H9 (cell line): ENCODE data around the gene NCS1. TPM values are rescaled to one million over a fixed set of nuclear protein-coding genes. Genes with fewer than 3 reads are reported as not detected.
"Not testable (repeated sequence)": the region's sequence is repeated elsewhere in the genome, so short reads cannot be mapped to it uniquely, and the experiment has no call there.

Experiments used
- DNase-seq: peaks from one replicate; pipeline ENCODE4 v3.0.0-alpha.2; 2017
- H2AFZ ChIP-seq: one replicate; pipeline ENCODE4 v1.6.1; 2013; ENCODE audit warnings: mild to moderate bottlenecking, low read length, control low read depth, moderate library complexity
- H2AK5ac ChIP-seq: 2 replicates; pipeline ENCODE4 v1.6.1; 2013; ENCODE audit warnings: low read length, control low read depth, mixed read lengths; ENCODE audit not compliant: insufficient read length
- H2BK120ac ChIP-seq: one replicate; pipeline ENCODE4 v1.6.1; 2013; ENCODE audit warnings: low read depth, mild to moderate bottlenecking, low read length, control low read depth, inconsistent platforms; ENCODE audit not compliant: poor library complexity, severe bottlenecking
- H2BK12ac ChIP-seq: 2 replicates; pipeline ENCODE4 v1.6.1; 2013; ENCODE audit warnings: low read length, control low read depth, mixed read lengths, low read depth; ENCODE audit not compliant: insufficient read length
- H2BK15ac ChIP-seq: 2 replicates; pipeline ENCODE4 v1.6.1; 2013; ENCODE audit warnings: low read depth, low read length, control low read depth
- H2BK20ac ChIP-seq: one replicate; pipeline ENCODE4 v1.6.1; 2013; ENCODE audit warnings: low read depth, mild to moderate bottlenecking, low read length, control low read depth, inconsistent platforms; ENCODE audit not compliant: poor library complexity, severe bottlenecking
- H2BK5ac ChIP-seq: 2 replicates; pipeline ENCODE4 v1.6.1; 2013; ENCODE audit warnings: low read length, control low read depth, mixed read lengths; ENCODE audit not compliant: insufficient read length
- H3K14ac ChIP-seq: 2 replicates; pipeline ENCODE4 v1.6.1; 2013; ENCODE audit warnings: low read length, control low read depth; ENCODE audit not compliant: insufficient read depth
- H3K18ac ChIP-seq: 2 replicates; pipeline ENCODE4 v1.6.1; 2013; ENCODE audit warnings: low read depth, mild to moderate bottlenecking, mixed read lengths, low read length, control low read depth; ENCODE audit not compliant: insufficient read length
- H3K23ac ChIP-seq: 2 replicates; pipeline ENCODE4 v1.6.1; 2013; ENCODE audit warnings: low read length, control low read depth, mixed read lengths, low read depth; ENCODE audit not compliant: insufficient read length
- H3K23me2 ChIP-seq: 2 replicates; pipeline ENCODE4 v1.6.1; 2013; ENCODE audit warnings: low read depth, mild to moderate bottlenecking, mixed read lengths, low read length, control low read depth; ENCODE audit not compliant: insufficient read length, poor library complexity, severe bottlenecking
- H3K27ac ChIP-seq: 2 replicates; pipeline ENCODE4 v1.5.1; 2013; ENCODE audit warnings: low read length, control low read depth, mixed read lengths, low read depth; ENCODE audit not compliant: insufficient read length
- H3K27me3 ChIP-seq: 2 replicates; pipeline ENCODE4 v1.6.1; 2013; ENCODE audit warnings: low read length, control low read depth, inconsistent platforms; ENCODE audit not compliant: insufficient read depth
- H3K4ac ChIP-seq: 2 replicates; pipeline ENCODE4 v1.6.1; 2013; ENCODE audit warnings: low read depth, mild to moderate bottlenecking, control low read depth, inconsistent platforms, low read length, moderate library complexity
- H3K4me1 ChIP-seq: 2 replicates; pipeline ENCODE4 v1.6.1; 2013; ENCODE audit warnings: low read length, control low read depth, inconsistent platforms; ENCODE audit not compliant: insufficient read depth
- H3K4me2 ChIP-seq: 2 replicates; pipeline ENCODE4 v1.6.1; 2013; ENCODE audit warnings: low read length, control low read depth, mixed read lengths; ENCODE audit not compliant: insufficient read length, insufficient read depth
- H3K56ac ChIP-seq: 2 replicates; pipeline ENCODE4 v1.6.1; 2013; ENCODE audit warnings: low read depth, mild to moderate bottlenecking, mixed read lengths, low read length, control low read depth; ENCODE audit not compliant: insufficient read length
- H3K79me1 ChIP-seq: 2 replicates; pipeline ENCODE4 v1.6.1; 2013; ENCODE audit warnings: low read depth, mild to moderate bottlenecking, moderate library complexity, low read length, control low read depth, inconsistent platforms; ENCODE audit not compliant: insufficient read depth, poor library complexity, severe bottlenecking
- H3K79me2 ChIP-seq: 2 replicates; pipeline ENCODE4 v1.6.1; 2013; ENCODE audit warnings: low read length, control low read depth, inconsistent platforms; ENCODE audit not compliant: insufficient read depth
- H3K9ac ChIP-seq: 2 replicates; pipeline ENCODE4 v1.6.1; 2013; ENCODE audit warnings: low read length, control low read depth, mixed read lengths; ENCODE audit not compliant: insufficient read length; ENCODE audit errors: extremely low read depth
- H3K9me3 ChIP-seq: one replicate; pipeline ENCODE4 v1.6.1; 2013; ENCODE audit warnings: low read depth, low read length, inconsistent platforms; ENCODE audit not compliant: control insufficient read depth
- H3T11ph ChIP-seq: one replicate; pipeline ENCODE4 v1.6.1; 2013; ENCODE audit warnings: mild to moderate bottlenecking, low read length, control low read depth, inconsistent platforms
- H4K20me1 ChIP-seq: one replicate; pipeline ENCODE4 v1.6.1; 2013; ENCODE audit not compliant: control insufficient read depth, insufficient read length, insufficient read depth
- H4K5ac ChIP-seq: 2 replicates; pipeline ENCODE4 v1.6.1; 2013; ENCODE audit warnings: low read depth, mild to moderate bottlenecking, mixed read lengths, low read length, control low read depth; ENCODE audit not compliant: insufficient read length
- H4K8ac ChIP-seq: replicated peaks from 2 replicates; pipeline ENCODE4 v1.6.1; 2013; ENCODE audit warnings: low read length, control low read depth, mixed read lengths, low read depth; ENCODE audit not compliant: insufficient read length
- H4K91ac ChIP-seq: 2 replicates; pipeline ENCODE4 v1.6.1; 2013; ENCODE audit warnings: low read depth, mild to moderate bottlenecking, moderate library complexity, mixed read lengths, low read length, control low read depth; ENCODE audit not compliant: insufficient read length
- H3K27ac Mint-ChIP-seq, 3 experiments: 2 replicates in 2 of 3; 3 replicates in 1 of 3; pipeline ENCODE4 v1.8.0; 2020 to 2021; ENCODE audit warnings: mixed read lengths in 3 of 3, mild to moderate bottlenecking in 1 of 3, moderate library complexity in 1 of 3
- H3K27me3 Mint-ChIP-seq: 2 replicates; pipeline ENCODE4 v1.8.0; 2021; ENCODE audit warnings: low read depth, mild to moderate bottlenecking, moderate library complexity, mixed read lengths
- H3K36me3 Mint-ChIP-seq, 3 experiments: 2 replicates in 2 of 3; 3 replicates in 1 of 3; pipeline ENCODE4 v1.8.0; 2020 to 2021; ENCODE audit warnings: low read depth in 3 of 3, mixed read lengths in 3 of 3; ENCODE audit not compliant: insufficient read depth in 1 of 3
- H3K4me1 Mint-ChIP-seq, 2 experiments: 2 replicates each; pipeline ENCODE4 v1.8.0; 2020; ENCODE audit warnings: mixed read lengths in 2 of 2
- H3K4me3 Mint-ChIP-seq, 2 experiments: 2 replicates in 1 of 2; 3 replicates in 1 of 2; pipeline ENCODE4 v1.8.0; 2020 to 2021; ENCODE audit warnings: mild to moderate bottlenecking in 2 of 2, mixed read lengths in 2 of 2, moderate library complexity in 1 of 2
- H3K9me3 Mint-ChIP-seq, 2 experiments: 2 replicates in 1 of 2; 3 replicates in 1 of 2; pipeline ENCODE4 v1.8.0; 2020; ENCODE audit warnings: mild to moderate bottlenecking in 2 of 2, mixed read lengths in 2 of 2, moderate library complexity in 1 of 2
- CTCF ChIP-seq: fragments of 200-600 bp; sonication (generic); conservative IDR thresholded peaks from 3 replicates; pipeline ENCODE4 v1.8.0; 2021; ENCODE audit warnings: antibody characterized with exemption, mild to moderate bottlenecking
- WGBS: extraction: QIAGEN DNeasy Blood & Tissue Kit; methylation state at CpG from one replicate; pipeline ENCODE4 v1.1.7; 2013; ENCODE audit warnings: missing lambda C conversion rate, low lambda C conversion rate, mixed read lengths; ENCODE audit not compliant: insufficient read length; ENCODE audit errors: extremely low coverage; 5-methylcytosine and 5-hydroxymethylcytosine counted together
- total RNA-seq: library from RNA; stranded (reverse); gene quantifications from 2 replicates; pipeline ENCODE4 v1.2.1, GENCODE V29; 2021

Gene NCS1
- total RNA-seq, 1 experiment from 2014 or later: 38.1 TPM

GRCh38 chr9:130276955-130277354, 104.8 kb downstream of the NCS1 start:
- no peaks in the 10 kb centered on the region for H3K79me2 ChIP-seq
- no peak overlapping the region for H4K5ac ChIP-seq
- H3K23me2 ChIP-seq: no peaks in the 10 kb centered on the region
- no CpG with 5 or more reads among the region's 11 CpGs for WGBS
- Mint-ChIP-seq H3K4me1 (peaks cover 8% of the 10 kb centered on the region in 2 experiments), H3K4me3 (no peak overlapping the region), H3K27ac (no peak overlapping the region), H3K36me3 (peaks cover 4 to 22% (median 6%) of the 10 kb centered on the region in 3 experiments), H3K27me3 (no peaks in the 10 kb centered on the region), H3K9me3 (peaks cover 2 to 3% of the 10 kb centered on the region in 2 experiments; a peak in 1 of 5 replicates)
- H3K14ac ChIP-seq: no peak overlapping the region
- no peak overlapping the region for H3K4me2 ChIP-seq
- H2BK5ac ChIP-seq: no peak overlapping the region
- H4K20me1 ChIP-seq: no peaks in the 10 kb centered on the region
- no peaks in the 10 kb centered on the region for H3K27me3 ChIP-seq
- no peak overlapping the region for H3K27ac ChIP-seq
- no peaks in the 10 kb centered on the region for H3K79me1 ChIP-seq
- H2AK5ac ChIP-seq: no peak overlapping the region
- H4K8ac ChIP-seq: no peak overlapping the region
- H2BK20ac ChIP-seq: no peak overlapping the region
- H3K18ac ChIP-seq: no peak overlapping the region
- no peak overlapping the region for H3K56ac ChIP-seq
- TF ChIP-seq CTCF: no peak
- H3K9ac ChIP-seq: no peak overlapping the region
- H2BK12ac ChIP-seq: no peak overlapping the region
- no peak overlapping the region for H2AFZ ChIP-seq
- H4K91ac ChIP-seq: no peak overlapping the region
- no peak overlapping the region for H3K4ac ChIP-seq
- no peaks in the 10 kb centered on the region for H3K9me3 ChIP-seq
- no peak overlapping the region for H2BK15ac ChIP-seq
- H3K23ac ChIP-seq: no peak overlapping the region
- H2BK120ac ChIP-seq: no peak overlapping the region
- no peak overlapping the region for H3T11ph ChIP-seq
- no peak for DNase-seq
- H3K4me1 ChIP-seq: peaks cover 2% of the 10 kb centered on the region; the same call in 1 of the 2 replicates

- H3K9ac ChIP-seq, H3K9me3 Mint-ChIP-seq, H2BK15ac ChIP-seq, H4K91ac ChIP-seq, H3K23ac ChIP-seq, H4K5ac ChIP-seq, H3K79me1 ChIP-seq, H3K4ac ChIP-seq, H3T11ph ChIP-seq, DNase-seq, H3K27me3 Mint-ChIP-seq, H3K4me3 Mint-ChIP-seq, H3K27ac ChIP-seq, H3K18ac ChIP-seq, H3K4me1 ChIP-seq, H2BK20ac ChIP-seq, H3K23me2 ChIP-seq, H2AK5ac ChIP-seq, H2BK12ac ChIP-seq, H4K20me1 ChIP-seq, H2BK120ac ChIP-seq, H3K14ac ChIP-seq, H3K56ac ChIP-seq, H3K27me3 ChIP-seq, H3K79me2 ChIP-seq, H3K27ac Mint-ChIP-seq, H4K8ac ChIP-seq, H2BK5ac ChIP-seq, H3K9me3 ChIP-seq, H3K4me2 ChIP-seq, H2AFZ ChIP-seq: not testable (repeated sequence)
- Mint-ChIP-seq H3K36me3 (peaks cover 4 to 22% (median 6%) of the 10 kb centered on the region in 3 experiments), H3K4me1 (peaks cover 13% of the 10 kb centered on the region in 2 experiments)
- WGBS: no CpG with 5 or more reads among the region's 1 CpG
Measured at GRCh38 chr9:130277525-130277924, 105.3 kb downstream of the NCS1 start.
